ENCODE data around the gene PYGM.

Gene PYGM

GRCh38 chr11:64731601-64732000 lies 28.2 kb downstream of the PYGM start:
- Histone ChIP-seq H3K79me2 (no peaks in the 10 kb centered on the region), H3K4me2 (ENCODE audit: low read length) (no peak overlapping the region), H3K4me3 (ENCODE audit: low read depth, low read length) (no peak overlapping the region), H2AFZ (no peak overlapping the region), H3K36me3 (ENCODE audit: control insufficient read depth, insufficient read depth, low read length) (no peaks in the 10 kb centered on the region), H3K9me3 (ENCODE audit: control insufficient read depth, low read length) (no peaks in the 10 kb centered on the region), H3K27ac (no peak overlapping the region), H3K27me3 (ENCODE audit: control insufficient read depth, insufficient read depth, low read length) (no peaks in the 10 kb centered on the region), H3K9ac (no peak overlapping the region), H3K4me1 (no peaks in the 10 kb centered on the region)
- no peak for TF ChIP-seq CTCF (IDR thresholded peaks at IDR 0.05)

- no peak overlapping the region for H3K9ac ChIP-seq
- H3K4me3 ChIP-seq (ENCODE audit: low read depth, low read length): no peak overlapping the region
- TF ChIP-seq CTCF (IDR thresholded peaks at IDR 0.05): no peak
- H3K79me2 ChIP-seq: no peaks in the 10 kb centered on the region
- H3K4me2 ChIP-seq (ENCODE audit: low read length): no peak overlapping the region
- H3K4me1 ChIP-seq: no peaks in the 10 kb centered on the region
- H2AFZ ChIP-seq: no peak overlapping the region
- no peaks in the 10 kb centered on the region for H3K9me3 ChIP-seq (ENCODE audit: control insufficient read depth, low read length)
- no peak overlapping the region for H3K27ac ChIP-seq
- no peaks in the 10 kb centered on the region for H3K36me3 ChIP-seq (ENCODE audit: control insufficient read depth, insufficient read depth, low read length)
- H3K27me3 ChIP-seq (ENCODE audit: control insufficient read depth, insufficient read depth, low read length): no peaks in the 10 kb centered on the region
Observed at GRCh38 chr11:64729851-64730382, 29.9 kb downstream of the PYGM start.

DNA sequence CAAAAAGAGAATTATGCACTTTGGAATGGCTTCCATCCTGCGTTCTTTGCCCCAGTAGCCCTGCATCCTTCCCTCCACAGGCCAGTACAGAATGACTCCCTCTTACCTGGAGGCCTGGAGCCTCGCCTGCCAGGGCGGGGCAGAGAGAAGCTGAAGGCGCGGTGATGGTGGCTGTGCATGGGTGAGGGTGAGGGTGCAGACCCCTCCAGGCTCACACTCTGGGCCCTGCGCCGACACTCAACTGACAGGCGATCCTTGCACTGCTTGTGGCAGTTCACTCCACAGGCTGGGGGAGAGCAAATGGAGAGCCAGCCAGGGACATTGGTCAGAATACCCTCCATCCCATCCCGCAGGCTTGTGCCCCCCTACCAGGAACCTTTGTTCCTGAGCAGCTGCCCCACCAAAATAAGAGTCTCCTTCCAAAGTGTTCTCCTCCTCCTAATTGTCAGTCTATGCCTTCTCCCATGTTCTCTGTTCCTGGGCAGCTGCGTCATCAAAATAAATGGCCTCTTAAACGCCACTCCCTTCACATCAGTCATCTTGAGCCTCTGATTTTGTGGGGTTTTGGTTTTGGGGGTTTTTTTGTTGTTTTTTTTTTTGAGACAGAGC lies 30.9 kb downstream of the PYGM start:
- Histone ChIP-seq H3K4me2 (ENCODE audit: low read length) (no peak overlapping the region), H3K27me3 (ENCODE audit: control insufficient read depth, insufficient read depth, low read length) (no peaks in the 10 kb centered on the region), H3K36me3 (ENCODE audit: control insufficient read depth, insufficient read depth, low read length) (no peaks in the 10 kb centered on the region), H3K4me3 (ENCODE audit: low read depth, low read length) (no peak overlapping the region), H3K9me3 (ENCODE audit: control insufficient read depth, low read length) (no peaks in the 10 kb centered on the region), H3K4me1 (no peaks in the 10 kb centered on the region), H2AFZ (no peak overlapping the region), H3K79me2 (no peaks in the 10 kb centered on the region), H3K9ac (no peak overlapping the region), H3K27ac (no peak overlapping the region)
- no peak for TF ChIP-seq CTCF (IDR thresholded peaks at IDR 0.05)

GRCh38 chr11:64726867-64727530 lies 32.8 kb downstream of the PYGM start:
- TF ChIP-seq CTCF (IDR thresholded peaks at IDR 0.05): no peak
- no peaks in the 10 kb centered on the region for H3K27me3 ChIP-seq (ENCODE audit: control insufficient read depth, insufficient read depth, low read length)

More at GRCh38 chr11:64726867-64727530, 32.8 kb downstream of the PYGM start:
- Histone ChIP-seq H3K4me3 (ENCODE audit: low read depth, low read length) (no peak overlapping the region), H3K9me3 (ENCODE audit: control insufficient read depth, low read length) (no peaks in the 10 kb centered on the region), H3K27ac (no peak overlapping the region), H3K36me3 (ENCODE audit: control insufficient read depth, insufficient read depth, low read length) (no peaks in the 10 kb centered on the region), H3K4me1 (no peaks in the 10 kb centered on the region), H3K79me2 (no peaks in the 10 kb centered on the region), H2AFZ (no peak overlapping the region), H3K9ac (no peak overlapping the region), H3K4me2 (ENCODE audit: low read length) (no peak overlapping the region)
